Stomach (tissue), 9 donors: ENCODE results near the gene PRDM16. TPM values are rescaled to one million over a fixed set of nuclear protein-coding genes. Genes with fewer than 3 reads are reported as not detected.

Experiments
- DNase-seq, 2 donors: peaks; one replicate each; pipeline versions ENCODE4 v3.0.0 to v3.0.0-alpha.2; 2013 to 2019
- H3K27ac ChIP-seq, 5 donors: fragments of 200-600 bp in 4 of 5; sonication (generic) in 4 of 5; one replicate each; pipeline ENCODE4 v1.5.1; 2013 to 2019; ENCODE audit warnings: mild to moderate bottlenecking in 1 of 5, moderate library complexity in 1 of 5
- H3K27me3 ChIP-seq, 3 donors: fragments of 200-600 bp; sonication (generic); one replicate each; pipeline ENCODE4 v1.5.1; 2017 to 2019; ENCODE audit warnings: mixed run types in 1 of 3
- H3K36me3 ChIP-seq, 4 donors: fragments of 200-600 bp; sonication (generic); 1 replicate in 3 of 4; 2 replicates in 1 of 4; pipeline ENCODE4 v1.5.1; 2016 to 2019
- H3K4me1 ChIP-seq, 4 donors: fragments of 200-600 bp; sonication (generic); one replicate each; pipeline ENCODE4 v1.5.1; 2016 to 2019
- H3K4me3 ChIP-seq, 4 donors: fragments of 200-600 bp; sonication (generic) in 3 of 4; one replicate each; pipeline ENCODE4 v1.5.1; 2016 to 2019; ENCODE audit warnings: mild to moderate bottlenecking in 1 of 4
- H3K9me3 ChIP-seq, 4 donors: fragments of 200-600 bp; sonication (generic); one replicate each; pipeline ENCODE4 v1.5.1; 2016 to 2019
- CTCF ChIP-seq, 7 experiments: fragments of 450-650 bp in 4 of 7; fragments of 200-600 bp in 3 of 7; sonication (generic) in 3 of 7; IDR thresholded peaks; one replicate each; pipeline ENCODE4 v1.5.1; 2016 to 2019; ENCODE audit warnings: antibody characterized with exemption in 7 of 7, control low read depth in 2 of 7, mild to moderate bottlenecking in 1 of 7
- EP300 ChIP-seq: sonication (generic); formaldehyde crosslinking; IDR thresholded peaks from one replicate; pipeline ENCODE4 v1.6.1; 2017; ENCODE audit warnings: antibody characterized with exemption
- POLR2A ChIP-seq, 4 donors: fragments of 450-650 bp; IDR thresholded peaks; one replicate each; pipeline ENCODE4 v1.6.1; 2016; ENCODE audit warnings: antibody characterized with exemption in 4 of 4, control low read depth in 2 of 4, mild to moderate bottlenecking in 1 of 4, moderate library complexity in 1 of 4
- POLR2AphosphoS5 ChIP-seq, 3 donors: sonication (generic); formaldehyde crosslinking; IDR thresholded peaks; one replicate each; pipeline ENCODE4 v1.6.1; 2016; ENCODE audit warnings: antibody characterized with exemption in 3 of 3
- WGBS, 5 donors: extraction: QIAGEN DNeasy Blood & Tissue Kit in 3 of 5; methylation state at CpG; one replicate each; pipeline versions ENCODE4 v1.1.5 to v1.1.7; 2013 to 2018; 5-methylcytosine and 5-hydroxymethylcytosine counted together
- intact Hi-C: fragments of 100-400 bp; cut with DNase I; formaldehyde crosslinking; loops from one replicate; pipeline ENCODE4 v1.15.1; 2023; ENCODE audit warnings: low total_unique reads
- polyA plus RNA-seq, 3 donors: library from polyadenylated mRNA; stranded (reverse); fragments of 200-250 nt; gene quantifications; one replicate each; pipeline ENCODE4 v1.2.3, GENCODE V29; 2013
- total RNA-seq, 5 donors: library from RNA; depleted of rRNA; stranded (reverse); fragments of >200 nt; gene quantifications; one replicate each; pipeline versions ENCODE4 v1.1.0 to v1.2.3, GENCODE V29; 2014 to 2016
- donor health status: healthy with polysubstance abuse.
- donor health status: Bipolar disorder and iron deficiency.
- donor health status: healthy.

Gene PRDM16
- total and polyA plus RNA-seq, 8 donors = 0.29 to 222 (median 15.8) TPM

GRCh38 chr1:3027611-3028371, 41.2 kb upstream of the PRDM16 start:
- no peak for DNase-seq
- Histone ChIP-seq H3K27me3 (peaks cover 0 to 67% (median 19%) of the 10 kb centered on the region in 3 donors), H3K4me1 (no peaks in the 10 kb centered on the region)

GRCh38 chr1:3028531-3029282, 40.3 kb upstream of the PRDM16 start:
- Histone ChIP-seq H3K27me3 (peaks cover 0 to 67% (median 19%) of the 10 kb centered on the region in 3 donors), H3K9me3 (no peaks in the 10 kb centered on the region), H3K27ac (no peak overlapping the region), H3K4me3 (no peak overlapping the region), H3K36me3 (no peaks in the 10 kb centered on the region), H3K4me1 (no peaks in the 10 kb centered on the region)
- DNase-seq = no peak
- WGBS, 5 donors = 29 to 46% (median 39%) methylated on average over 15 to 32 of the region's 32 CpGs
- intact Hi-C loops = no loop called here
- TF ChIP-seq EP300 (no peak), CTCF (IDR thresholded peaks at IDR 0.05) (no peak), POLR2A (IDR thresholded peaks at IDR 0.05) (no peak), POLR2AphosphoS5 (IDR thresholded peaks at IDR 0.05) (no peak)

More at GRCh38 chr1:3027611-3028371, 41.2 kb upstream of the PRDM16 start:
- Histone ChIP-seq H3K36me3 (no peaks in the 10 kb centered on the region), H3K9me3 (no peaks in the 10 kb centered on the region), H3K4me3 (no peak overlapping the region), H3K27ac (no peak overlapping the region)
- 73 to 86% (median 86%) methylated on average over 2 to 20 of the region's 20 CpGs for WGBS, 5 donors
- TF ChIP-seq EP300 (no peak), POLR2AphosphoS5 (IDR thresholded peaks at IDR 0.05) (no peak), POLR2A (IDR thresholded peaks at IDR 0.05) (no peak), CTCF (IDR thresholded peaks at IDR 0.05) (no peak)
- intact Hi-C loops = no loop called here

- DNase-seq = no peak
- H3K4me3 ChIP-seq = no peak overlapping the region
These were observed 39.5 kb upstream of the PRDM16 start for GRCh38 chr1:3029481-3029961.

More at GRCh38 chr1:3029481-3029961, 39.5 kb upstream of the PRDM16 start:
- no peaks in the 10 kb centered on the region for H3K9me3 ChIP-seq
- WGBS, 5 donors = 80 to 90% (median 88%) methylated on average over 9 to 11 of the region's 11 CpGs
- no peak overlapping the region for H3K27ac ChIP-seq
- TF ChIP-seq EP300 = no peak
- TF ChIP-seq POLR2AphosphoS5 (IDR thresholded peaks at IDR 0.05) = no peak
- TF ChIP-seq CTCF (IDR thresholded peaks at IDR 0.05) = no peak
- TF ChIP-seq POLR2A (IDR thresholded peaks at IDR 0.05) = no peak
- no peaks in the 10 kb centered on the region for H3K36me3 ChIP-seq
- H3K4me1 ChIP-seq = no peaks in the 10 kb centered on the region
- peaks cover 0 to 64% (median 19%) of the 10 kb centered on the region in 3 donors for H3K27me3 ChIP-seq
- intact Hi-C loops = no loop called here
